HFF-Myc (cell line): ENCODE measurements around the gene HLA-DRB1.
"Not testable (repeated sequence)": the region's sequence is repeated elsewhere in the genome, so short reads cannot be mapped to it uniquely, and the experiment has no call there.

Experiments used
- DNase-seq: peaks from one replicate; pipeline ENCODE4 v3.0.0-alpha.2; 2011; ENCODE audit warnings: low read depth; ENCODE audit errors: extremely low read depth
- H3K4me3 ChIP-seq: replicated peaks from 2 replicates; pipeline ENCODE4 v1.5.1; 2011; ENCODE audit warnings: low read depth, mild to moderate bottlenecking, control low read depth, low read length
- CTCF ChIP-seq: IDR thresholded peaks from 2 replicates; pipeline ENCODE4 v1.5.1; 2012; ENCODE audit warnings: mild to moderate bottlenecking, low read depth, low read length, control low read depth; ENCODE audit errors: missing control alignments

The HLA-DRB1 gene

DNA sequence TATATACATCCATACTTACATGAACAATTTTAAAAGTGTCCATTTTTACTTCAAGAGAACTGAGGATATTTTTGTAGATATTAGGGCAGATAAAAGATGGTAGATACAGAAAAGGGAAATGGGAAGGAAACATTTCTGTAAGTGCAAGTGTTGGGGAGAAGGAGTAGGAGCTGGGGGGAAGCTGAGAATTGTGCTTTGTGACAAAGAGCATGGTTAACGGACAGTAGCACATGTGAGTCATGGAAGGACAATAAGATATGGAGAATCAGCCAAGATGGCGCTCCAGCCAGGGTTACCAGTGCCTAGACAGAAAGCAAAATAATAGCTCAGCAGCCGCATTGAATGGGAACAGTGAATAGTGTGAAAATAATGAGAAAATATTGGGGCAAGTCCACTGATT, 12.7 kb upstream of the HLA-DRB1 start:
- TF ChIP-seq CTCF = no peak
- no peak for DNase-seq
- H3K4me3 ChIP-seq = no peak overlapping the region

DNA sequence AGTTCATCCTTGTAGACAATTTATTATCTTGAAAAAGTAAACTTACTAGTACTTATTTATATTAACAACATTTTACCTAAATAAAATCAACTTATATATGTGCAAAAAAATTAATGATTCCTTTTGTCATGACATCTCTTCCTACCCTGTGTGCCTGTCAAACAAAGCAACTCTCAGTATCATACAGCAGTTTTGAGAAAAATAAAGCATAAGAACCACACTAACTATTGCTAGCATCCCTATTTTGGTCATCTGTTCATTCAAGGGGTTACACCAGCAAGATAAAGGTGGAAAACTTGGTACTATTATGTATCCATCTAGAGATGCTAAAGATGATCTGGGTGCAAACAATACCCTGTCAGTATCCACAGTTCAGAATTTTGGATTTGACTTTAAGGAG, 7.4 kb upstream of the HLA-DRB1 start:
- TF ChIP-seq CTCF = no peak
- no peak overlapping the region for H3K4me3 ChIP-seq
- no peak for DNase-seq

DNA sequence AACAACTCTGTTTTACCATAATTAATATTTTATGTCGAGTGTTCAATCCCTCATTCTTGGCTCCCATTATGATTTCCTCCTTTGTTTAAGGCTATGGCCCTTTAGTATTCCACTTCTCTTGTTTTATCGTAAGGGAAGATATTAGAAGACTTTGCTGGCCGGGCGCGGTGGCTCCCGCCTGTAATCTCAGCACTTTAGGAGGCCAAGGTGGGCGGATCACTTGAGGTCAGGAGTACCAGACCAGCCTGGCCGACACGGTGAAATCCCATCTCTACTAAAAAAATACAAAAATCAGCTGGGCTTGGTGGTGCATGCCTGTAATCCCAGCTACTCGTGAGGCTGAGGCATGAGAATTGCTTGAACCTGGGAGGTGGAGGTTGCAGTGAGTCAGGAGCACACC, 1.1 kb upstream of the HLA-DRB1 start:
- DNase-seq, H3K4me3 ChIP-seq: not testable (repeated sequence)

GRCh38 chr6:32588156-32588555, 1.5 kb downstream of the HLA-DRB1 start:
- TF ChIP-seq CTCF = no peak
- H3K4me3 ChIP-seq = no peak overlapping the region
- DNase-seq = no peak

DNA sequence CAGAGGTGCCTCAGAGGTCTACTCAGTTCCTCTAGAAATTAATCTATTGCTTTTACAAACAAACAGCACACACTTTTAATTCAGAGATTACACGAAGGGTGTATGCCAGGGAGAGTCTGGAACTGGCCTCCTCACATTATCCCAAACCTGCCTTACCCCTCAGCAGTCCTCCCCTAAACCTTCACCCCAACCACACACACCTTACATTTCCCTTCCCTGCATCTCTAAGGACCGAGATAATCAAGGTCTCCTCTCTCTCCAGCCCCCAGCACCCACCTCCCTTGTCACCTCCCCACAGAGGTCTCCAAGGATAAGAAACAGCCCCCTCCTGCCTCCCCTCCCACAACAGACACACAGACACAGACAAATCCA, 6.1 kb downstream of the HLA-DRB1 start:
- no peak overlapping the region for H3K4me3 ChIP-seq
- DNase-seq = no peak
- no peak for TF ChIP-seq CTCF

DNA sequence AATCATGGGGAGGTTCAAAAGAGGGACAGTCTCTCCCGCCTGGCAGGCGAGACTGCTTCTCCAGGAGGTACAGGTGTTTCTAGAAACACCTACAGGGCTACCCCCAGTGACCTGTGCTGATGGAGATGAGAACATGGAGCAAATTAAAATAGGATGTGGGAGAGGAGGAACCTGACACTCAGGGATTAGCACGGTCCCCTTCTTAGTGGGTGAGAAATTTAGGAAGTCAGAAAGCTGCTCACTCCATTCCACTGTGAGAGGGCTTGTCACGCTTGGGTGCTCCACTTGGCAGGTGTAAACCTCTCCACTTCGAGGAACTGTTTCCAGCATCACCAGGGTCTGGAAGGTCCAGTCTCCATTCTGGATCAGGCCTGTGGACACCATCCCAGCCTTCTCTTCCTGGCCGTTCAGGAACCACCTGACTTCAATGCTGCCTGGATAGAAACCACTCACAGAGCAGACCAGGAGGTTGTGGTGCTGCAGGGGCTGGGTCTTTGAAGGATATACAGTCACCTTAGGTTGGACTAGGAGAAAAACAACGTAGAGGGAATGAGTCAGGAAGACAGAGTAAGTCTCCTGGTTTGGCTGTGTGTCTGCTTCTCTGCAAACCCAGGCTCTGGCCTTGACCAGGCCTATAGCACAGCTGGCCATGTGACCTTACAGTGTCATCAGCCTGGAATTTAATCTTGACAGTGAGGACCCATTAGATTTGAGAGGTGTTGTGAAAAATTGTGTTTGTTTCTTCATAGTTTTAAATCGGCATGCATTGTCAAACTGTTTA, 8.1 kb downstream of the HLA-DRB1 start:
- TF ChIP-seq CTCF = no peak
- DNase-seq = no peak
- no peak overlapping the region for H3K4me3 ChIP-seq

GRCh38 chr6:32580593-32580992, 9.1 kb downstream of the HLA-DRB1 start:
- DNase-seq = no peak
- TF ChIP-seq CTCF = no peak
- no peak overlapping the region for H3K4me3 ChIP-seq
